Measurements from ENCODE around the gene GRB7. TPM values are rescaled to one million over a fixed set of nuclear protein-coding genes. Genes with fewer than 3 reads are reported as not detected.

Gene GRB7
- total and polyA plus RNA-seq, 2 donors (not counting 3 experiments of a cell fraction or from before 2014, with no cell fraction given), result 0.04 TPM; not detected in 1

DNA sequence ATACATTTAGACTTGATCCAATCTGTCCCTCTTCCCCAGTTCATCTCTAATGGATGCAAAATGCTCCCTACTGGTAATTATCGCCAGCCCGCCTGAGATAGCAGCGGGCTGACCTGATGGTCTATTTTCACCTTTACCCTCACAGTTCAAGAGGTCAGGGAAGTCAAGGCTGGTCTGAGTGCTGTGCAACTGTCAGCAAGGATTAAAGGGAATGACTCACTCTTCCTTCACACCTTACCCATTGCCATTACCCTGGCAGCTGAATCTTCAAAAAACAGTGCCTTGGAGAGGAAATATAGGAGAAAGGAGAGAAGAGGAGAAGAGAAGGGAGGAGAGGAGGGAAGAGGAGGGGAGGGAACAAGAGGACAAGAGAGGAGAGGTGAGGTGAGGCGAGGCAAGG, 36.3 kb downstream of the GRB7 start:
- H3K9me1 ChIP-seq (replicated peaks; ENCODE audit: control insufficient read depth, extremely low read depth, insufficient read depth, low read length), result no peaks in the 10 kb centered on the region
- no peak overlapping the region for H3K4me2 ChIP-seq (ENCODE audit: insufficient read depth, low read length)
- CTCF ChIA-PET, result no interaction called here
- no peak overlapping the region for H3K9ac ChIP-seq (replicated peaks; ENCODE audit: extremely low read depth, insufficient read depth, low read length)
- H3K27ac ChIP-seq (ENCODE audit: insufficient read depth, low read depth, low read length), result no peak overlapping the region
- no TSS peak for BruUV-seq (replicated peaks)
- H3K27me3 ChIP-seq (ENCODE audit: control insufficient read depth in 2 of 2, insufficient read depth in 2 of 2, low read length in 2 of 2), result peaks cover 46 to 54% of the 10 kb centered on the region in 2 experiments
- intact Hi-C loops (cut with micrococcal nuclease) (no loop called here), dilution Hi-C loops (cut with MboI; ENCODE audit: extremely low pct_ligation_motif_present, low sequenced_read_pairs) (no loop called here)
- H3K9me3 ChIP-seq (replicated peaks; ENCODE audit: control insufficient read depth, insufficient read depth, low read length), result no peaks in the 10 kb centered on the region
- H3K79me2 ChIP-seq (ENCODE audit: control insufficient read depth, insufficient read depth, low read length), result no peaks in the 10 kb centered on the region
- no peak for TF ChIP-seq MYC (IDR thresholded peaks at IDR 0.05; ENCODE audit: low read depth, low read length)
- TF ChIP-seq POLR2A (IDR thresholded peaks at IDR 0.05; ENCODE audit: low read depth, low read length), result no peak
- TF ChIP-seq, protein P1, sequence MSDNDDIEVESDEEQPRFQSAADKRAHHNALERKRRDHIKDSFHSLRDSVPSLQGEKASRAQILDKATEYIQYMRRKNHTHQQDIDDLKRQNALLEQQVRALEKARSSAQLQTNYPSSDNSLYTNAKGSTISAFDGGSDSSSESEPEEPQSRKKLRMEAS (IDR thresholded peaks at IDR 0.05; ENCODE audit: insufficient read depth, insufficient read length), result no peak
- TF ChIP-seq EZH2 (IDR thresholded peaks at IDR 0.05; ENCODE audit: borderline replicate concordance, low read depth, low read length, severe bottlenecking), result no peak
- no peak for TF ChIP-seq JUN (IDR thresholded peaks at IDR 0.05; ENCODE audit: borderline replicate concordance, insufficient read depth, insufficient read length, low read depth)
- no peak for TF ChIP-seq GATA2 (IDR thresholded peaks at IDR 0.05; ENCODE audit: insufficient read depth, insufficient read length, low read depth, low read length)
- TF ChIP-seq, protein P2, sequence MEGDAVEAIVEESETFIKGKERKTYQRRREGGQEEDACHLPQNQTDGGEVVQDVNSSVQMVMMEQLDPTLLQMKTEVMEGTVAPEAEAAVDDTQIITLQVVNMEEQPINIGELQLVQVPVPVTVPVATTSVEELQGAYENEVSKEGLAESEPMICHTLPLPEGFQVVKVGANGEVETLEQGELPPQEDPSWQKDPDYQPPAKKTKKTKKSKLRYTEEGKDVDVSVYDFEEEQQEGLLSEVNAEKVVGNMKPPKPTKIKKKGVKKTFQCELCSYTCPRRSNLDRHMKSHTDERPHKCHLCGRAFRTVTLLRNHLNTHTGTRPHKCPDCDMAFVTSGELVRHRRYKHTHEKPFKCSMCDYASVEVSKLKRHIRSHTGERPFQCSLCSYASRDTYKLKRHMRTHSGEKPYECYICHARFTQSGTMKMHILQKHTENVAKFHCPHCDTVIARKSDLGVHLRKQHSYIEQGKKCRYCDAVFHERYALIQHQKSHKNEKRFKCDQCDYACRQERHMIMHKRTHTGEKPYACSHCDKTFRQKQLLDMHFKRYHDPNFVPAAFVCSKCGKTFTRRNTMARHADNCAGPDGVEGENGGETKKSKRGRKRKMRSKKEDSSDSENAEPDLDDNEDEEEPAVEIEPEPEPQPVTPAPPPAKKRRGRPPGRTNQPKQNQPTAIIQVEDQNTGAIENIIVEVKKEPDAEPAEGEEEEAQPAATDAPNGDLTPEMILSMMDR (IDR thresholded peaks at IDR 0.05; ENCODE audit: extremely low read depth in 1 of 2, insufficient read depth in 1 of 2, low read depth in 1 of 2, low read length in 2 of 2), result no peak
- TF ChIP-seq POLR2AphosphoS5 (IDR thresholded peaks at IDR 0.05; ENCODE audit: insufficient read depth, low read depth, low read length), result no peak
- no peak for TF ChIP-seq FOS (IDR thresholded peaks at IDR 0.05; ENCODE audit: borderline replicate concordance, insufficient read depth, low read length)
- no peaks in the 10 kb centered on the region for H3K4me1 ChIP-seq (ENCODE audit: control insufficient read depth, extremely low read depth, insufficient read depth, low read length)
- H3K4me3 ChIP-seq (replicated peaks in 1 of 3; ENCODE audit: insufficient read depth in 1 of 3, low read depth in 1 of 3, low read length in 3 of 3), result no peak overlapping the region
- no peak for DNase-seq (ENCODE audit: low read depth, low spot score)
- H2AFZ ChIP-seq (ENCODE audit: low read depth, low read length), result no peak overlapping the region
- POLR2A ChIA-PET, result no interaction called here
- H3K36me3 ChIP-seq (ENCODE audit: control insufficient read depth in 2 of 2, extremely low read depth in 1 of 2, insufficient read depth in 2 of 2, low read length in 2 of 2), result no peaks in the 10 kb centered on the region
- no peaks in the 10 kb centered on the region for H4K20me1 ChIP-seq (replicated peaks; ENCODE audit: control insufficient read depth, extremely low read depth, insufficient read depth, low read length)
- no peak for FAIRE-seq

Data from endothelial cell of umbilical vein (primary cell).